KG1 (cell line): Measurements from ENCODE around the gene HK1.

Experiments
- DNase-seq: peaks from one replicate; lab custom pipeline; 2025; lab: John Stamatoyannopoulos, UW

The HK1 gene

GRCh38 chr10:69419096-69419743 lies 140.9 kb downstream of the HK1 start:
- no peak for DNase-seq

DNA sequence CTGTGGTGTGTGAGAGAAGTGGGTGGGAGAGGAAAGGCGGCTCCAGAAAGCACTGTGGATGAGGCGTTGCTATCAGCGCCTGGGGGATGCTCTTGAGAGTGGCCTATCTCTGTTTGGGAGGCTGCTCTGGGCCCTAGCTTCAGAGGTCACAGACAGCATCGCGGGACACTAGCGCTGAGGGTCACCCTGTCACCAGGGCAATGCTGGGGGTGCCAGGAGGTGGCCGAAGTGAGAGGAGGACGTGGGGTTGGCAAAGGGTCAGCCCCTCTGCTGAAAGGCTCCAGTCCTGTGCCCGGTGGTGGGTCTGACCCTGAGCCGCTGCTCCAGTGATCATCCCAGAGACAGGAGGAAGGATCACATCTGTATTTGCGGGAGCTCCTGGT lies 141.4 kb downstream of the HK1 start:
- DNase-seq = no peak

- no peak for DNase-seq
These were observed 143.5 kb downstream of the HK1 start for GRCh38 chr10:69421611-69422308.

DNA sequence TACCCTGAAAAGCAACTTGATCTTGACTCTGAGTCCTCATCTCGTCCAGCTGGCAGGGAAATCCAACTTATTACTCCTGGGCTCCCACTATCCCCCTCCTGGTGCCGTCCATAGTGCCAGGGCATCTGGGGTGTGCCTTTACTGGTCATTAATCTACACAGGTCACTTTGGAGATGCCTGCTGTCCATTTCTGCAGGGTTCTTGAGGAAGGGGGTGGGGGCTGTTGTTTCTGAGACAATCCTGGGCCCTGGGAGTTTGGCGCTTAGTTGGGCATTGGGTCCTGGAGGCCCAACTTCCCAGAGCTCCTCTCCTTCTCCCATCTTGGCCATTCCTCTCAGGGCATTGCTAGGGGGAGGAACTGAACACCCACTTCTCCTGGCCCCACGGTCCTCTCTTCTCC lies 144.4 kb downstream of the HK1 start:
- DNase-seq = no peak

DNA sequence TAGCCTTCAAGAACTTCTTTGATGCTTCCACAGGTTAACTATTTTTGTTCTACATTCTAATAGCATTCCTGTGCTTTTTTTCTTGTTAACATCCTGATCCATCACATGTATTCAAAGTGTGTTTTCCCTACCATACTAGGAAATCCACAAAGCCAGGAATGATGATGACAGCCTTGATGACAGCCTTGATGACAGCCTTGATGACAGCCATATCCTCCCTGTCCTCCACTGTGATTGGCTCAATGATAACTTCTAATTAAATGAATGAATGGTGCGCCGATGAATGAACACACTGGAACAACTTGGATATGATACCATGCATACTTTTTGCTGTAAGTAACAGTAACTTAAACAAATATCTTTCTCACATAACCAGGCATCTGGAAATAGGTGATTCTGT lies 146.7 kb downstream of the HK1 start:
- DNase-seq = no peak

- DNase-seq = no peak
These were observed 147.4 kb downstream of the HK1 start for GRCh38 chr10:69425511-69426298.

GRCh38 chr10:69426376-69426727 lies 148.1 kb downstream of the HK1 start:
- no peak for DNase-seq

GRCh38 chr10:69428165-69428564 lies 149.9 kb downstream of the HK1 start:
- DNase-seq = no peak

- no peak for DNase-seq
These were observed 155.9 kb downstream of the HK1 start for GRCh38 chr10:69434169-69434568.

DNA sequence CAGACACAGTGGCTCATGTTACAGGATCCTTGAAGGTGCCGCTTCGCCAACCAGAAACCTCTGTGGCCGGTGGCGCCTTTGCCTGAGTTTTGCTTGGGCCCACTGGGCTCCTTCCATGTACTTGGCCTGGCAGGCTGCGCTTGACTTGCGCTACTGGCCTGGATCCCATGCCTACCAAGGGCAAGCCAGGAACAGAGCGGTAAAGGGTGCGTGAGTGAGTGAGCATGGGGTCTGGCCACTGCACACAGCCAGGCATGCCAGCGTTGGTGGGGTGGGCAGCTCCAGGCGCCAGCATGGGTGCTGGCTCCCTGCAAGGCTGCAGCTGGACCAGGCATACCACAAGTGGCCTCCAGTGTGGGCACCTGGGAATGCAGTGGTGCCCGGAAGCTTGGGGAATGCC lies 156.6 kb downstream of the HK1 start:
- no peak for DNase-seq

DNA sequence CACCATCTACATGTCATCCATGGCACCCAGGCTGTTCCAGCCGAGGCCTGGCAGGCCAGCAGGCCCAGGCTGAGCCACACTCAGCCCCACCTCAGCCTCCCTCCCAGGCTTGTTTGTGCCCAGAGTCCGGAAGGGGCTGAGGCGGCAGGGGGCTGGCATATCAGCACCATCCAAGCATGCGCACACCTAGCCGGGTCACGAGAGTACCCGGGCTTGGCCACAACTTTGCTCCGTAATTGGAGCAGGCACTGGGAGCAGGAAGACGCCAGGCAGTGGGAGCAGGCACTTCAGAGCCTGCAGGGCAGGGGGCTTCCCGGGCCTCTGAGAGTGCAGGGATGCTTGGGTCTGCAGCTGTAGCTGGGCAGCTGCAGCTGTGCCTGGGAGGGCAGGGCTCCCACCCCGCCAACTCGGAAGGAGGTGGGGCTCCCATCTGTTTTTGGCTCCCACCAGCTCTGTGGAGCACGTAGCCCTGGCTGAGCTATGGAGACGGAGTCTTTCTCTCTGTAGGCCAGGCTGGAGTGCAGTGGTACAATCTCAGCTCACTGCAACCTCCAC lies 157.7 kb downstream of the HK1 start:
- no peak for DNase-seq

- DNase-seq = no peak
These were observed 159.3 kb downstream of the HK1 start for GRCh38 chr10:69437321-69438259.

DNA sequence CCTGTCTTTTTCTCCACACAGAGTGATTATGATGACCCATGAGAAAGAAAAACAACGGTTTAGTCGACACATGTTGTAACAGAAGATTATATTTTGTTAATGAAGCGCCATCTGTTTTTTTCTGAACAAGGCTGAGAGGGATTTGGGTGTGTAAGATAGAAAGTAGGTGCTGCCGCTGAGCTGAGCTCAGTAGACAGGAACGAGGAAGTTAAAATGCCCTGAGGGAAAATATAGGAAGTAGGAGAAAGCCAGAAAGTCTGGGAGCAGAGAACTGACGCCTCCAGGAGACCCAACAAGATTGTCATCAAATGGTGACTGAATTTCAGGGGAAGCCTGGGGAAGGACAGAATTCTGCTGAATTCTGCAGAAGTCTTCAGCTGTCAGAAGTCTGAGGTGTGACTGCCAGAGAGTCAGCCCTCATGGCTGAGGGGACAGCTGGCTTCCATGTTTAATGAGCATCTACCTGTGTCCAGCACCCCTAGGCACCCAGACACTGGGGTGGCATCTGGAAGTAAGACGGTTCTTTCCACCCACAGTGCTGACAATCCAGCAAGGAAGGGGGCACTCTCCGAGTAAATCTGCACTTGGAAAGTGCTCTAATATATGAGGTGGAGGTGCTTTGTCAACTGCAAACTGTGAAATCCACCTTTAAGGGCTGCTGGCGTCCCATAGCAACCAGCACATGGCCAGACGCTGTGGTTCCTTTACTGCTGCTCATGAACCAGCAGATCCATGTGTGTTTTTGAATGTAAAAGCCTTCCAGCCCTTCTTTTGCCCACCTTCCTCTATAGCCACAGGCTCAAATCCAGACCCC lies 160.4 kb downstream of the HK1 start:
- DNase-seq = no peak

DNA sequence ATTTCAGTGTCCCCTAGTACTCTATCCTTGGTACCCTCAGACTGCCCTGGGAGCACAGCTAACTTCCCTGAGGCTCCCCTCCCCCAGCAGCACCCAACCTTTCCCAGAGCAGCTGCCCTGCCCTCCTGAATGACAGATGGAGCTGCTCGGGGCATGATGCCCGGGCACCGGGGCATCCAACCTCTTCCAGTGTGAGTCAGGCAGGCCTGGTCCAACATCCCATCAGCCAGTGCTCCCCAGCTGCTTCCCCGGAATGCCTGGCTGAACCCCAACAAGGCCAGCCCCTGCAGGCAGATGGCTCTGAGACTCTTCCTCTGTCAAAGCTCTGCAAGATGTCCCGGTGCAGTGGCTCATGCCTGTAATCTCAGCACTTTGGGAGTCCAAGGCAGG lies 161.0 kb downstream of the HK1 start:
- no peak for DNase-seq

- DNase-seq = no peak
These were observed 161.7 kb downstream of the HK1 start for GRCh38 chr10:69439813-69440506.

GRCh38 chr10:69443354-69443753 lies 165.1 kb downstream of the HK1 start:
- DNase-seq = no peak

DNA sequence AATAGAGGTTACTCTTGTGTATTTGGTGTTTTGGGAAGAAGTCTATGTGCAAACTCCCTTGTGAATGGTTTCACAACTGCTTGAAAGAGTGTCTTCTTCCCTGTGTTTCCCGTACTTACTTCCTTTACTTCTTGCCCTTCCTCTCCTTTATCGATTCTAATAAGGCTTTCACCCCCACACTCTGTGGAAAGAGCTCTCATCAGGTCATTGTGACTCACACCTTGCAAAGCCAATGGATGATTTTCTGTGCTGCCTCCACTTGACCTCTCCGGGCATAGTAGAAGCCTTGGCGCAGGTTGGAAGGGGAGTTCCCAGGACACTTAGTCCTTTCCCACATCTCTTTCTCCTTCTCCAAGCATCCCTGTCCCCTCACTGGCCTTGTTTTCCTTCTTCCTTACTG lies 166.7 kb downstream of the HK1 start:
- DNase-seq = no peak

- no peak for DNase-seq
These were observed 167.9 kb downstream of the HK1 start for GRCh38 chr10:69446229-69446628.

GRCh38 chr10:69446650-69447151 lies 168.4 kb downstream of the HK1 start:
- no peak for DNase-seq

GRCh38 chr10:69449841-69450240 lies 171.5 kb downstream of the HK1 start:
- DNase-seq = no peak
